Measurements from ENCODE around the gene SPATA32.

Gene SPATA32

GRCh38 chr17:45246861-45247428, 14.9 kb downstream of the SPATA32 start:
- no peak for DNase-seq (ENCODE audit: low read depth, low spot score)

DNA sequence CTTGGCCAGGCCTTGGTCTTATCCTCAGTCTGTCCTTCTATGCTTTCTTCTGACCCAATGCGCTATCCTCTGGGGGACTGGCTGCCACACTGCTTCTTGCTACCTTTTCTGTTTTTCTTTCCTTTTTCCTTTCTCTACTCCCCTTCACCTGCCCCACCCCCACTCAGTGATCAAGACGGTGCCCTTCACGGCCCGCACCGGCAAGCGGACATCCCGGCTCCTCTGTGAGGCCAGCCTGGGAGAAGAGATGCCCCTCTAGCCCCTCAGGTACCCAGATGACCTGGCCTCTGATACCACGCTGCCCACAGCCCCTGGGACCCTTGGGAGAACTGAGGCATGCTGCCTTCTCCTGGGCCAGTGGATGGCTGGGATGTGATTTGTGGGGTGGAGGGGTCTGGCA, 15.6 kb downstream of the SPATA32 start:
- DNase-seq (ENCODE audit: low read depth, low spot score), result no peak

DNA sequence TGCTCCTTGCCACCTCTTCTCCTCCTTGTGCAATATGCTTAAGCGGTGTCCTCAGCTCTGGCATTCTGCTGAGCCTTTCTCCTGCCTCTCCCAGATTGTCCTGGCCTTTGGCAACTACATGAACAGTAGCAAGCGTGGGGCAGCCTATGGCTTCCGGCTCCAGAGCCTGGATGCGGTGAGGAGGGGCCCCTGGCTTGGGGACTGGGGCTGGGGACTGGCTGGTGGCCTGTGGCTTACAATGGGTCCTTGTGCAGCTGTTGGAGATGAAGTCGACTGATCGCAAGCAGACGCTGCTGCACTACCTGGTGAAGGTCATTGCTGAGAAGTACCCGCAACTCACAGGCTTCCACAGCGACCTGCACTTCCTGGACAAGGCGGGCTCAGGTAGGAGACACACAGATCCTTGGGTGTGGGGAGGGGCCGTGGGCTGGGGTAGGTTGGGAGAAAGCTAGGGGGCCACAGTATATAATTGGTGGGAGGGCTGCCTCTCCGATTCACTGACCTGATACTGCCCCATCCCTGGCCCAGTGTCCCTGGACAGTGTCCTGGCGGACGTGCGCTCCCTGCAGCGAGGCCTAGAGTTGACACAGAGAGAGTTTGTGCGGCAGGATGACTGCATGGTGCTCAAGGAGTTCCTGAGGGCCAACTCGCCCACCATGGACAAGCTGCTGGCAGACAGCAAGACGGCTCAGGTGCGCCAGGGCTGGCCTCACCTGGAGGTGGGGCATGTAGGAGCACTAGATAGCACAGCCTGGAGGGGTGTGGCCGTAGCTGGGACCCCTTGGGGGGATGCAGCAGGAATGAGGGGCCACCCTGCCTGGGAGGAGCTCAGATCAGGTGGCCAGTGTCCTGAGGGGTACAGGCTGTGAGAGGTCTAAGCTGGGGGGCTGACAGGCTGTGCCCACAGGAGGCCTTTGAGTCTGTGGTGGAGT, 16.9 kb downstream of the SPATA32 start:
- no peak for DNase-seq (ENCODE audit: low read depth, low spot score)

DNA sequence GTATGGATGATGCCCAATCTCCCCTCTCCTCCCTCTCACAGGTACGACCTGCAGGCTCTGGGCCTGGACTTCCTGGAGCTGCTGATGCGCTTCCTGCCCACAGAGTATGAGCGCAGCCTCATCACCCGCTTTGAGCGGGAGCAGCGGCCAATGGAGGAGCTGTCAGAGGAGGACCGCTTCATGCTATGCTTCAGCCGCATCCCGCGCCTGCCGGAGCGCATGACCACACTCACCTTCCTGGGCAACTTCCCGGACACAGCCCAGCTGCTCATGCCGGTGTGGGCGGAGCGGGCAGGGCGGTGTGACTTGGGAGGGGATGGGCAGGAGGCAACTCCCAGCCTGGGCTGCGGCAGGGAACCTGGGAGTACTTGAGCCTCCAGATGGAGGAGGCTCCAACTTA, 18.1 kb downstream of the SPATA32 start:
- no peak for DNase-seq (ENCODE audit: low read depth, low spot score)

DNA sequence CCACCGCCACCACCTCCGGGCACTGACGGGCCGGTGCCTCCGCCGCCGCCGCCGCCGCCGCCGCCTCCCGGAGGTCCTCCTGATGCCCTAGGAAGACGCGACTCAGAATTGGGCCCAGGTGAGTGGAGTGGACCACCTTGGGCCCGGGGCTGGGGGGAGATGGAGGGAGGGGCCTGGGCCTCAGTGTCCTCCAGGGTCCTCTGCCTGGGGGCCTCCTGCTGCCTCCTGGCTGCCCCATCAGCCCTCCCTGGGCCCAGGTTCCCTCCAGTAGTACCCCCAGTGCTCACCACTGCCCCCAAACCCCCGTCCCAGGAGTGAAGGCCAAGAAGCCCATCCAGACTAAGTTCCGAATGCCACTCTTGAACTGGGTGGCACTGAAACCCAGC, 19.9 kb downstream of the SPATA32 start:
- no peak for DNase-seq (ENCODE audit: low read depth, low spot score)

GRCh38 chr17:45241328-45242028, 20.4 kb downstream of the SPATA32 start:
- DNase-seq (ENCODE audit: low read depth, low spot score), result no peak

- DNase-seq (ENCODE audit: low read depth, low spot score), result no peak
Measured at GRCh38 chr17:45240905-45241327, 21.0 kb downstream of the SPATA32 start.

DNA sequence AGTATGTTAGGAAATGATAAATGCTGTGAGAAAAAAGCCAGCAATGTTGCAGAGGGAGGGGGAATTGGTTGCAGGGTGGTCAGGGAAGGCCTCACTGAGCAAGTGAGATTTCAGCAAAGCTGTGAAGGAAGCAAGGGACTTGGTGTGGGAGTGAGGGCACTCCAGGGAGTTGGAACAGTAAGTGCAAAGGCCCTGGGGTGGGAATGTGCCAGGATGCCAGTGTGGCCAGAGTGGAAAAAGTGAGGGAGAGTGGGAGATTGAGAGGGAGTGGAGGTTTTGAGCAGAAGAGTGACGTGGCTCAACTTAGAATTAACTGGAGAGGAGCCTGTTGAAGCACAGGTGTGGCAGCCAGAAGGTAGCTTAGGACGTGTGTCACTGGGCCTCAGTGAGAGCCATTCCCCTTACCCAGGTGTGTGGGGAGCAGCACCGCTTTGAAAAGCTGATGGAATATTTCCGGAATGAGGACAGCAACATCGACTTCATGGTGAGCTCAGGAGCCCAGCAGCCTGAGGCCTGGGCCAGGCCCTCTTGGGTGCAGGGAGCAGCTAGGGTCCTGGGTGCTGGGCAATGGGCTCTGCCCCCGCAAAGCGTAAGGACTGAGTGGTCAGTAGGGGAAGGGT, 23.6 kb downstream of the SPATA32 start:
- no peak for DNase-seq (ENCODE audit: low read depth, low spot score)

GRCh38 chr17:45237686-45238085, 24.2 kb downstream of the SPATA32 start:
- no peak for DNase-seq (ENCODE audit: low read depth, low spot score)

DNA sequence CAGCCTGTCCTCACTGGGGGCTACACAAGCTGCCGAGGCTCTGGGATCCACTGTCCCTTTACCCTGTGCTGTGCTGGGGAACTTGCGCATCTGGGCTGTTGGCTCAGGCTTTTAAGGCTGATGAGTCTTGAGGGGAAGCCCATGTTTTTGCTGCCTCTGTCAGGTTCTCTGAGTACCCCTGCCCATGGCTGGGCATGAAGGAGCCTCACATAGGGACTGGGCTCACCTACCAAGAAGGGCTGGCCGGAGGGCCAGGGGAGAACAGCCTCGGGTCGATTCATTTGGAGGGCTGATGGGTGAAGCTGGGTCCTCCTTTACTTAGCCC, 25.6 kb downstream of the SPATA32 start:
- no peak for DNase-seq (ENCODE audit: low read depth, low spot score)

- peak; percentile 50 for DNase-seq (ENCODE audit: low read depth, low spot score)
Measured at GRCh38 chr17:45235416-45236281, 26.2 kb downstream of the SPATA32 start.

- no peak for DNase-seq (ENCODE audit: low read depth, low spot score)
Measured at GRCh38 chr17:45234641-45235415, 27.1 kb downstream of the SPATA32 start.

GRCh38 chr17:45233423-45233924, 28.4 kb downstream of the SPATA32 start:
- no peak for DNase-seq (ENCODE audit: low read depth, low spot score)

- DNase-seq (ENCODE audit: low read depth, low spot score), result no peak
Measured at GRCh38 chr17:45232514-45233422, 29.1 kb downstream of the SPATA32 start.

DNA sequence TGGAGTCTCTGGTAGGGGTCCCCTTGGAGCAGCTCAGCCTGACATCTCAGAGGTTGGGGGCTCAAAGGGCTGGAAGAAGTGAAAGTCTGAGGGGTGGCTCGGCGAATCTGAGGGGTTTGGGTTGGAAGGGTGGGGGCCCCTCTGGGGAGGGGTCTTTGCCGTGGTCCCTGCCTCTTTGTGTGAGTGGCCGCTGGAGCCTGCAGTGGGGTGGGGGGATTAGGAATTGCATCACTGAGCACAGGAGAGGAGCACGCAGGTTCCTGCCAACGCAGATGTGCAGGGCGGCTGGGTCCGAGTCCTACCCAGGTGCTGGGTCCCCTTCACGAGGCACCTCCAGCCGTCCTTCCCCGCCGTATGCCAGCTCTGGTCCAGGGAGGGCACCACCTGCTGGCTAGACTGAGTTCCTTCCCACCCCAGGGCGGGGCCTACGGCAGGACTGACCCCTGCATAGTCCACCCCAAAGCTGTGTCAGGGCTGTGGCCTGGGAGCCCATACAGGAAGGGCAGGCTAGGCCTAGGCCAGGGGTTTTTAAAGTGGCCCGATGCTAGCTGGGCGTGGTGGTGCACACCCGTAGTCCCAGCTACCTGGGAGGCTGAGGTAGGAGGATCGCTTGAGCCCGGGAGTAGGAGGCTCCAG, 30.3 kb downstream of the SPATA32 start:
- DNase-seq (ENCODE audit: low read depth, low spot score), result no peak

GRCh38 chr17:45230787-45231480, 31.0 kb downstream of the SPATA32 start:
- no peak for DNase-seq (ENCODE audit: low read depth, low spot score)

- no peak for DNase-seq (ENCODE audit: low read depth, low spot score)
Measured at GRCh38 chr17:45230410-45230786, 31.5 kb downstream of the SPATA32 start.

Measured in smooth muscle cell of the brain vasculature (primary cell).